NCI-H226 (cell line): ENCODE results near the gene MISP.

Source experiments
- DNase-seq: peaks from one replicate; pipeline ENCODE4 v3.0.0-alpha.2; 2015

The MISP gene

DNA sequence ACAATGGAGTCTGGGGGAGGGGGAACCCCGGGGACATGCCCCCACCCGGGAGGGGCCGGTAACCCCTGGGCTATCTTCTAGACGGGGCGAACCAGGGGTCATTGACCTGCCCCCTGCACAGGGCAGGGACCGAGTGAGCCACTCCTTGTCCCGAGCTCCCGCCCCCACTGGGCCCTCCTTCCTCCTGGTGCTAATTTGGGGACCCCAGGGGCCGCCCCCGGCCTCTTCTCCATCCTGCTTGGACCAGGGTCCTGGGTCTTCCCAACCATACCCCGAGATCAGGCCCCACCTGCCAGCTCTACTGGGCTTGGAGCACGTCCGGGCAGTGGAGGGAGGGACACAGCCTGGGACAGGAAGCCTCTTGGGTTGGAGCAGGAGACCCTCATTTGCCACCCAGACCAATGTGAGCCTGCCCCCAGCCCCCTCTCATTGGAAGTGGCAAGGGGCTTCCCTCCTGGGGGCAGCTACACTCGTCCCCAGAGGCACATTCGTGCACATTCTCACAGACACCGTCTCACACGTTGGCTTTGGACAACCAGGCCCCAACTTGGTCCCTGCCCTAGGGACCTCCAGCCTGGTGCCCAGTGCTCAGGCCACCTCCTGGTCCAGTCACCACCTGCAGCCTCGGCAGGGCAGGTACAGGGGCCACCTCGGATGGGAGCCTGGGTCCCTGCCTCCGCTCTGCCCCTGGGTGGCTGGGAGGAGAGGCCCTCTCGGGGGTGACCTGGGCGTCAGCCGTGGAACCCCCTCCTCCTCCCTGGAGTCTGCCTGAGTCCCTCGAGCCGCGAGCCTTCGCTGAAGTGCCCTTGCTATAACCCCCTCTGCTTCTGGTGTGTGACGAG, 3.3 kb upstream of the MISP start:
- no peak for DNase-seq

DNA sequence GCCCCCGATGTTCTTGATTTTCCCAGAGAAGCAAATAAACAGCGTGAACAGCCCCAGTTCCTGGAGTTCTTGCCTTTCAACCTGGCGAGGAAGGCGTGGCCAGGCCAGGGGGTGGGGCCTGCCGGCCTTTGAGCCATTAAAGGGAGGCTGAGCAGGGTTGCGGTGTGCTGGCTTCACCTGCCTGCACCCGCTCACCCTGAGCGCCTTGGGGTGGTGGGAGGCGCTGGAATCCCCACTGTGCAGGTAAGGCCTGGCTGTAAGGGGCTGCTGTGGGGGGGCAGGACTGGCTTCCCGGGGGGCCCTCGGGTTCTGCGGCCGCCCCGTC, 2.7 kb upstream of the MISP start:
- no peak for DNase-seq

DNA sequence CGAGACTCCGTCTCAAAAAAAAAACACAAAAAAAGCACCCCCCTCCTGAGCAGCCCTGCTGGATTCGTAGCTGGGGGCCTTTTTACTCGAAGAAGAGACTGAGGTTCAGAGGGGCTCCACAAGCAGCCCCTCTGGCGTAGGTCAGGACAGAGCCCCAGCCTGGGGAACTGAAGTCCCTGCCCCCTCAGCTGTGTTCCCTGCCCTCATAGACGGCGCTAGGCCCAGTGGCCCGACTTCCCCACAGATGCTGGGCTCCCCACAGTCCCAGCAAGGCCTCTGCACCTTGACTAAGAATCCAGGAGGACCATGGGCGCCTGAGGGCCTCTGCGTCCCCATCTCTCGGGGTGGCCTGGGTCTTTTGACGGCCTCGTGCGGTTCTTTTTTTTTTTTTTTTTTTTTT, 1.1 kb upstream of the MISP start:
- DNase-seq = no peak

GRCh38 chr19:751501-752341, 809 bp downstream of the MISP start:
- peak; percentile 92 for DNase-seq

GRCh38 chr19:752652-753517, 2.0 kb downstream of the MISP start:
- DNase-seq = peak; percentile 100

DNA sequence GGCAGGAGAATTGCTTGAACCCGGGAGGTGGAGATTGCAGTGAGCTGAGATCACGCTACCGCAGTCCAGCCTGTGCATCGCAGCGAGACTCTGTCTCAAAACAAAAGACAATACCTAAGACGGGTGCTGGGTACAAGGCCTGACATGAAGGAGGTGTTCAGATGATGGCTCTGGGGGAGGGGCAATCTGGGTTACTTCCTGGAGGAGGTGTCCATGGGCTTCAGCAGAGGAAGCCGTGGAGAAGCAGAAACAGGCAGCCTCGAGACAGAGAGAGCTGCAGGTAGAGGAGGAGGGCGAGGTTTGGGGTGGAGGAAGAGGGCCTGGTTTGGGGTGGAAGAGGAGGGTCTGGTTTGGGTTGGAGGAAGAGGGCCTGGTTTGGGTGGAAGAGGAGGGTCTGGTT, 3.6 kb downstream of the MISP start:
- no peak for DNase-seq

DNA sequence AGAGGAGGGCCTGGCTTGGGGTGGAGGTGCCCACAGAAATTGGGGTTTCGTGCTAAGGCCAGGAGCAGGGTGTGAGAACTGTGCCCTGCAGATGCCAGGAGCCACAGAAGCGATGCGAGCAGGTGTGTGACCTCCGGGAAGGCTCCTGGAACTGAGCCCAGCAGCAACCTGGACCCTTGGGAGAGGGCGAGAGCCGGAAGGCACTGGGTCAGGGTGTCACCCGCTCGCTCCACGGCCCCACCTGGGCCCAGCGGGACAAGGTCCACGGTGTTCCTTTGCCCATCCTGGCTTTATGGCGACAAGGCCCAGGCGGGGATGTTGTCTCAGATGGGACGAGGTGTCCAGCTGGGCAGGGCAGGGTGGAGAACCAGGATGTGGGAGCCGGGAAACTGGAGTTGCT, 4.2 kb downstream of the MISP start:
- no peak for DNase-seq

GRCh38 chr19:756236-756635, 5.3 kb downstream of the MISP start:
- DNase-seq = peak; percentile 48

GRCh38 chr19:756821-757688, 6.1 kb downstream of the MISP start:
- no peak for DNase-seq

DNA sequence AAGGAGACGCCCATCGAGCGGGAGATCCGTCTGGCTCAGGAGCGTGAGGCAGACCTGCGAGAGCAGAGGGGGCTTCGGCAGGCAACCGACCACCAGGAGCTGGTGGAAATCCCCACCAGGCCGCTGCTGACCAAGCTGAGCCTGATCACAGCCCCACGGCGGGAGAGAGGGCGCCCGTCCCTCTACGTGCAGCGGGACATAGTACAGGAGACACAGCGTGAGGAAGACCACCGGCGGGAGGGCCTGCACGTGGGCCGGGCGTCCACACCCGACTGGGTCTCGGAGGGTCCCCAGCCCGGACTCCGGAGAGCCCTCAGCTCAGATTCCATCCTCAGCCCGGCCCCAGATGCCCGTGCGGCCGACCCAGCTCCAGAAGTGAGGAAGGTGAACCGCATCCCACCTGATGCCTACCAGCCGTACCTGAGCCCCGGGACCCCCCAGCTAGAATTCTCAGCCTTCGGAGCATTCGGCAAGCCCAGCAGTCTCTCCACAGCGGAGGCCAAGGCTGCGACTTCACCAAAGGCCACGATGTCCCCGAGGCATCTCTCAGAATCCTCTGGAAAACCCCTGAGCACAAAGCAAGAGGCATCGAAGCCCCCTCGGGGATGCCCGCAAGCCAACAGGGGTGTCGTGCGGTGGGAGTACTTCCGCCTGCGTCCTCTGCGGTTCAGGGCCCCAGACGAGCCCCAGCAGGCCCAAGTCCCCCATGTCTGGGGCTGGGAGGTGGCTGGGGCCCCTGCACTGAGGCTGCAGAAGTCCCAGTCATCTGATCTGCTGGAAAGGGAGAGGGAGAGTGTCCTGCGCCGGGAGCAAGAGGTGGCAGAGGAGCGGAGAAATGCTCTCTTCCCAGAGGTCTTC, 7.1 kb downstream of the MISP start:
- no peak for DNase-seq

GRCh38 chr19:763181-763580, 12.3 kb downstream of the MISP start:
- no peak for DNase-seq

DNA sequence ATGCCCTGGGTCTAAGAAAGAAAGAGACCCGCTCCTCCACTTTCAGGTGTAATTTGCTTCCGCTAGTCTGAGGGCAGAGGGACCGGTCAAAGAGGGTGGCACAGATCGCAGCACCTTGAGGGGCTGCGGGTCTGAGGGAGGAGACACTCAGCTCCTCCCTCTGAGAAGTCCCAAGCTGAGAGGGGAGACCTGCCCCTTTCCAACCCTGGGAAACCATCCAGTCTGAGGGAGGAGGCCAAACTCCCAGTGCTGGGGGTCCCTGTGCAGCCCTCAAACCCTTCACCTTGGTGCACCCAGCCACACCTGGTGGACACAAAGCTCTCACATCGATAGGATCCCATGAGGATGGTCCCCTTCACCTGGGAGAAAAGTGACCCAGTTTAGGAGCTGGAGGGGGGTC, 13.0 kb downstream of the MISP start:
- no peak for DNase-seq

DNA sequence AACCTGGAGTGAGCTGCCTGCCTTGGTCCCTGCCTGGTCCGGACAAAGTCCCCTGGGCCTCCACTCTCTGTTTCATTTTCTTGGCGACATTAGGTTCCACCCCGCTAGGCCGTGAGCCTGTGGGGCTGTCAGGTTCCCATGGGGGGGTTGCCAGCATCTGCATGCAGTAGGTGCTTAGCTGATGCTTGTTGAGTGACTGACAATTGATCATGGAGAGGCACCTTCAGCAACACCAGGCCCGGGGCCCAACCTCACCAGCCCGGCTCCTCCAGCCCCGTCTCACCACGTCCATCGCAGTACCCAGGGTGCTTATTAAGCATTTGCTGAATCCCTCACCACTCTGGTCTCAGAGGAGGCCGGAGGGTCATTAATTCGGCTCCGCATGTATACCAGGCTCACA, 13.4 kb downstream of the MISP start:
- no peak for DNase-seq

- DNase-seq = no peak
Measured at GRCh38 chr19:765179-765738, 14.3 kb downstream of the MISP start.

DNA sequence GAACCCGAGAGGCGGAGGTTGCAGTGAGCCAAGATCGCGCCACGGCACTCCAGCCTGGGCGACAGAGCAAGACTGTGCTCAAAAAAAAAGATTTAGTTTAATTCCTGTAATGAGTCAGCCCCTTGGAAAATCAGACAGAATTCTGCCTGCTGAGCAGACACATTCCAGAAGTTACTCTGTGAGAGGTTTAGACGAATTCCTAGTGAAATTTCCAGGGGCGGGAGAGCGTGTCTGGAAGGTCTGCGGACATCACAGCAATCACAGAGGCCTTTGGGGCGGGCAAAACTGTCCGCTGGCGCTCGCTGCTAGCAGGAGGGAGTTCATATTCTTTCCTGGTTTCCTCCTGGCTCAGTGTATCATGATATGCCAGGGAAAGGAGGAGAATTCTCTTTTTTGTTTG, 17.5 kb downstream of the MISP start:
- DNase-seq = peak; percentile 94

DNA sequence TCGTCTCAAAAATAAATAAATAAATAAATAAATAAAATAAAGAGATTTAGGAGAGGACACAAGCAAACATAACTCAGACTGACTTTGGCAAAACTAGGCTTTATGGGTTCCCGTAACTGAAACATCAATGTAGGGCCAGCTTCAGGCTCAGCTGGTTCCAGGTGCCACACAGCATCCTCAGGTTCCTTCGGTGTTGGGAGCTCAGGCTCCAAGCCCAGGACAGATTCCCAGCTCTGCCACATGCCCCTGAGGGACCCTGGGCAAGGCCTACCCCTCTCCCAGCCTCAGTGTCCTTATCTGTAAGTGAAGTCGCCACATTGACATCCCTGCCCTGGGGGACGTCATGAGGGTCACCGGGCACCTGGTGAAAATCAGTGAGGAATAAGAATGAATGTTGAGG, 18.7 kb downstream of the MISP start:
- no peak for DNase-seq

GRCh38 chr19:771332-771785, 20.4 kb downstream of the MISP start:
- DNase-seq = peak; percentile 39

- no peak for DNase-seq
Measured at GRCh38 chr19:772063-772462, 21.2 kb downstream of the MISP start.

GRCh38 chr19:772730-773436, 22.0 kb downstream of the MISP start:
- DNase-seq = no peak

DNA sequence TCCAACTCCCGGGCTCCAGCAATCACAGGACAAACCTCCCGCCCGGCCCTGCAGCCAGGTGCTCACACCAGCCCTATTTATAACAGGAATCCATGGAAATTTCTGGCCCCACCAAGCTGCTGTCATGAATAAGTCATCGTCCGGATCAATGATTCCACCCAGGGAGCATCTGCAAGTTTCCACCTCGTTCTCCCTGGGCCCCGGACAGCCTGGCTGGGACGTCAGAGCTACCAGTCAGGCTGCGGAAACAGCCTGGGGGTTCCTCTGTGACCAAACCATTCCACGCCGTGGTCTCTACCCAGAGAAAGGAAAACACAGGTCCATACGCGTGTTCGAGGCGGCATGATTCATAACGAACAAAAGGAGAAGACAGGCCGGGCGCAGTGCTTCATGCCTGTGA, 25.6 kb downstream of the MISP start:
- DNase-seq = no peak
